H9 (cell line): Measurements from ENCODE around the gene UNC50. TPM values are rescaled to one million over a fixed set of nuclear protein-coding genes. Genes with fewer than 3 reads are reported as not detected.

Source experiments
- DNase-seq: peaks from one replicate; pipeline ENCODE4 v3.0.0-alpha.2; 2017
- H2AFZ ChIP-seq: one replicate; pipeline ENCODE4 v1.6.1; 2013; ENCODE audit warnings: mild to moderate bottlenecking, low read length, control low read depth, moderate library complexity
- H2AK5ac ChIP-seq: 2 replicates; pipeline ENCODE4 v1.6.1; 2013; ENCODE audit warnings: low read length, control low read depth, mixed read lengths; ENCODE audit not compliant: insufficient read length
- H2BK120ac ChIP-seq: one replicate; pipeline ENCODE4 v1.6.1; 2013; ENCODE audit warnings: low read depth, mild to moderate bottlenecking, low read length, control low read depth, inconsistent platforms; ENCODE audit not compliant: poor library complexity, severe bottlenecking
- H2BK12ac ChIP-seq: 2 replicates; pipeline ENCODE4 v1.6.1; 2013; ENCODE audit warnings: low read length, control low read depth, mixed read lengths, low read depth; ENCODE audit not compliant: insufficient read length
- H2BK15ac ChIP-seq: 2 replicates; pipeline ENCODE4 v1.6.1; 2013; ENCODE audit warnings: low read depth, low read length, control low read depth
- H2BK20ac ChIP-seq: one replicate; pipeline ENCODE4 v1.6.1; 2013; ENCODE audit warnings: low read depth, mild to moderate bottlenecking, low read length, control low read depth, inconsistent platforms; ENCODE audit not compliant: poor library complexity, severe bottlenecking
- H2BK5ac ChIP-seq: 2 replicates; pipeline ENCODE4 v1.6.1; 2013; ENCODE audit warnings: low read length, control low read depth, mixed read lengths; ENCODE audit not compliant: insufficient read length
- H3K14ac ChIP-seq: 2 replicates; pipeline ENCODE4 v1.6.1; 2013; ENCODE audit warnings: low read length, control low read depth; ENCODE audit not compliant: insufficient read depth
- H3K18ac ChIP-seq: 2 replicates; pipeline ENCODE4 v1.6.1; 2013; ENCODE audit warnings: low read depth, mild to moderate bottlenecking, mixed read lengths, low read length, control low read depth; ENCODE audit not compliant: insufficient read length
- H3K23ac ChIP-seq: 2 replicates; pipeline ENCODE4 v1.6.1; 2013; ENCODE audit warnings: low read length, control low read depth, mixed read lengths, low read depth; ENCODE audit not compliant: insufficient read length
- H3K23me2 ChIP-seq: 2 replicates; pipeline ENCODE4 v1.6.1; 2013; ENCODE audit warnings: low read depth, mild to moderate bottlenecking, mixed read lengths, low read length, control low read depth; ENCODE audit not compliant: insufficient read length, poor library complexity, severe bottlenecking
- H3K27ac ChIP-seq: 2 replicates; pipeline ENCODE4 v1.5.1; 2013; ENCODE audit warnings: low read length, control low read depth, mixed read lengths, low read depth; ENCODE audit not compliant: insufficient read length
- H3K27me3 ChIP-seq: 2 replicates; pipeline ENCODE4 v1.6.1; 2013; ENCODE audit warnings: low read length, control low read depth, inconsistent platforms; ENCODE audit not compliant: insufficient read depth
- H3K4ac ChIP-seq: 2 replicates; pipeline ENCODE4 v1.6.1; 2013; ENCODE audit warnings: low read depth, mild to moderate bottlenecking, control low read depth, inconsistent platforms, low read length, moderate library complexity
- H3K4me1 ChIP-seq: 2 replicates; pipeline ENCODE4 v1.6.1; 2013; ENCODE audit warnings: low read length, control low read depth, inconsistent platforms; ENCODE audit not compliant: insufficient read depth
- H3K4me2 ChIP-seq: 2 replicates; pipeline ENCODE4 v1.6.1; 2013; ENCODE audit warnings: low read length, control low read depth, mixed read lengths; ENCODE audit not compliant: insufficient read length, insufficient read depth
- H3K56ac ChIP-seq: 2 replicates; pipeline ENCODE4 v1.6.1; 2013; ENCODE audit warnings: low read depth, mild to moderate bottlenecking, mixed read lengths, low read length, control low read depth; ENCODE audit not compliant: insufficient read length
- H3K79me1 ChIP-seq: 2 replicates; pipeline ENCODE4 v1.6.1; 2013; ENCODE audit warnings: low read depth, mild to moderate bottlenecking, moderate library complexity, low read length, control low read depth, inconsistent platforms; ENCODE audit not compliant: insufficient read depth, poor library complexity, severe bottlenecking
- H3K79me2 ChIP-seq: 2 replicates; pipeline ENCODE4 v1.6.1; 2013; ENCODE audit warnings: low read length, control low read depth, inconsistent platforms; ENCODE audit not compliant: insufficient read depth
- H3K9ac ChIP-seq: 2 replicates; pipeline ENCODE4 v1.6.1; 2013; ENCODE audit warnings: low read length, control low read depth, mixed read lengths; ENCODE audit not compliant: insufficient read length; ENCODE audit errors: extremely low read depth
- H3K9me3 ChIP-seq: one replicate; pipeline ENCODE4 v1.6.1; 2013; ENCODE audit warnings: low read depth, low read length, inconsistent platforms; ENCODE audit not compliant: control insufficient read depth
- H3T11ph ChIP-seq: one replicate; pipeline ENCODE4 v1.6.1; 2013; ENCODE audit warnings: mild to moderate bottlenecking, low read length, control low read depth, inconsistent platforms
- H4K20me1 ChIP-seq: one replicate; pipeline ENCODE4 v1.6.1; 2013; ENCODE audit not compliant: control insufficient read depth, insufficient read length, insufficient read depth
- H4K5ac ChIP-seq: 2 replicates; pipeline ENCODE4 v1.6.1; 2013; ENCODE audit warnings: low read depth, mild to moderate bottlenecking, mixed read lengths, low read length, control low read depth; ENCODE audit not compliant: insufficient read length
- H4K8ac ChIP-seq: replicated peaks from 2 replicates; pipeline ENCODE4 v1.6.1; 2013; ENCODE audit warnings: low read length, control low read depth, mixed read lengths, low read depth; ENCODE audit not compliant: insufficient read length
- H4K91ac ChIP-seq: 2 replicates; pipeline ENCODE4 v1.6.1; 2013; ENCODE audit warnings: low read depth, mild to moderate bottlenecking, moderate library complexity, mixed read lengths, low read length, control low read depth; ENCODE audit not compliant: insufficient read length
- H3K27ac Mint-ChIP-seq, 3 experiments: 2 replicates in 2 of 3; 3 replicates in 1 of 3; pipeline ENCODE4 v1.8.0; 2020 to 2021; ENCODE audit warnings: mixed read lengths in 3 of 3, mild to moderate bottlenecking in 1 of 3, moderate library complexity in 1 of 3
- H3K27me3 Mint-ChIP-seq: 2 replicates; pipeline ENCODE4 v1.8.0; 2021; ENCODE audit warnings: low read depth, mild to moderate bottlenecking, moderate library complexity, mixed read lengths
- H3K36me3 Mint-ChIP-seq, 3 experiments: 2 replicates in 2 of 3; 3 replicates in 1 of 3; pipeline ENCODE4 v1.8.0; 2020 to 2021; ENCODE audit warnings: low read depth in 3 of 3, mixed read lengths in 3 of 3; ENCODE audit not compliant: insufficient read depth in 1 of 3
- H3K4me1 Mint-ChIP-seq, 2 experiments: 2 replicates each; pipeline ENCODE4 v1.8.0; 2020; ENCODE audit warnings: mixed read lengths in 2 of 2
- H3K4me3 Mint-ChIP-seq, 2 experiments: 2 replicates in 1 of 2; 3 replicates in 1 of 2; pipeline ENCODE4 v1.8.0; 2020 to 2021; ENCODE audit warnings: mild to moderate bottlenecking in 2 of 2, mixed read lengths in 2 of 2, moderate library complexity in 1 of 2
- H3K9me3 Mint-ChIP-seq, 2 experiments: 2 replicates in 1 of 2; 3 replicates in 1 of 2; pipeline ENCODE4 v1.8.0; 2020; ENCODE audit warnings: mild to moderate bottlenecking in 2 of 2, mixed read lengths in 2 of 2, moderate library complexity in 1 of 2
- CTCF ChIP-seq: fragments of 200-600 bp; sonication (generic); conservative IDR thresholded peaks from 3 replicates; pipeline ENCODE4 v1.8.0; 2021; ENCODE audit warnings: antibody characterized with exemption, mild to moderate bottlenecking
- whole genome bisulfite sequencing: extraction: QIAGEN DNeasy Blood & Tissue Kit; methylation state at CpG from one replicate; pipeline ENCODE4 v1.1.7; 2013; ENCODE audit warnings: missing lambda C conversion rate, low lambda C conversion rate, mixed read lengths; ENCODE audit not compliant: insufficient read length; ENCODE audit errors: extremely low coverage; 5-methylcytosine and 5-hydroxymethylcytosine counted together
- total RNA-seq: library from RNA; stranded (reverse); gene quantifications from 2 replicates; pipeline ENCODE4 v1.2.1, GENCODE V29; 2021

Gene UNC50
- total RNA-seq, 1 experiment from 2014 or later: 35.4 TPM

GRCh38 chr2:98573426-98573825 lies 35.0 kb upstream of the UNC50 start:
- H3K27ac Mint-ChIP-seq: peak overlapping the region in 1 of 3 experiments; percentile 87; a peak in 1 of 7 replicates
- no CpG with 5 or more reads among the region's 13 CpGs for WGBS
- H3K14ac ChIP-seq: no peak overlapping the region; the same call in 1 of the 2 replicates

More at GRCh38 chr2:98573426-98573825, 35.0 kb upstream of the UNC50 start:
- H4K8ac ChIP-seq: no peak overlapping the region
- no peak overlapping the region for H3K56ac ChIP-seq
- H2BK5ac ChIP-seq: no peak overlapping the region
- H3K23me2 ChIP-seq: no peaks in the 10 kb centered on the region
- H3K27ac ChIP-seq: no peak overlapping the region
- H3K18ac ChIP-seq: no peak overlapping the region
- no peak overlapping the region for H3K4ac ChIP-seq
- H3K23ac ChIP-seq: no peak overlapping the region
- H4K5ac ChIP-seq: no peak overlapping the region
- TF ChIP-seq CTCF: no peak
- H2AFZ ChIP-seq: no peak overlapping the region
- H3T11ph ChIP-seq: no peak overlapping the region
- Mint-ChIP-seq H3K27me3 (peaks cover 2% of the 10 kb centered on the region), H3K4me3 (no peak overlapping the region), H3K36me3 (peaks cover 10 to 73% (median 49%) of the 10 kb centered on the region in 3 experiments; a peak in 6 of 7 replicates), H3K9me3 (no peaks in the 10 kb centered on the region; a peak in 1 of 5 replicates), H3K4me1 (no peaks in the 10 kb centered on the region)
- no peak overlapping the region for H3K9ac ChIP-seq
- no peaks in the 10 kb centered on the region for H3K27me3 ChIP-seq
- no peaks in the 10 kb centered on the region for H4K20me1 ChIP-seq
- no peak overlapping the region for H2BK15ac ChIP-seq
- no peak overlapping the region for H2AK5ac ChIP-seq
- no peaks in the 10 kb centered on the region for H3K4me1 ChIP-seq
- no peaks in the 10 kb centered on the region for H3K79me1 ChIP-seq
- no peak overlapping the region for H3K4me2 ChIP-seq
- no peak overlapping the region for H4K91ac ChIP-seq
- H2BK20ac ChIP-seq: no peak overlapping the region
- H2BK120ac ChIP-seq: no peak overlapping the region
- no peaks in the 10 kb centered on the region for H3K79me2 ChIP-seq
- H3K9me3 ChIP-seq: no peaks in the 10 kb centered on the region
- no peak for DNase-seq
- H2BK12ac ChIP-seq: no peak overlapping the region
